ENCODE data around the gene TCF4.
"Not testable (repeated sequence)": the region's sequence is repeated elsewhere in the genome, so short reads cannot be mapped to it uniquely, and the experiment has no call there.

The TCF4 gene

GRCh38 chr18:55500316-55501086 lies 87.5 kb downstream of the TCF4 start:
- peak; percentile 86 for DNase-seq

GRCh38 chr18:55499526-55499925 lies 88.5 kb downstream of the TCF4 start:
- DNase-seq: no peak

GRCh38 chr18:55497825-55498403 lies 90.1 kb downstream of the TCF4 start:
- DNase-seq: no peak

- no peak for DNase-seq
Observed at GRCh38 chr18:55494899-55495298, 93.1 kb downstream of the TCF4 start.

- no peak for DNase-seq
Observed at GRCh38 chr18:55494441-55494840, 93.6 kb downstream of the TCF4 start.

- no peak for DNase-seq
Observed at GRCh38 chr18:55491616-55492015, 96.4 kb downstream of the TCF4 start.

GRCh38 chr18:55489034-55489986 lies 98.7 kb downstream of the TCF4 start:
- DNase-seq: no peak

GRCh38 chr18:55488473-55488872 lies 99.5 kb downstream of the TCF4 start:
- DNase-seq: no peak

- DNase-seq: no peak
Observed at GRCh38 chr18:55487997-55488396, 100.0 kb downstream of the TCF4 start.

- DNase-seq: no peak
Observed at GRCh38 chr18:55486936-55487335, 101.1 kb downstream of the TCF4 start.

GRCh38 chr18:55485666-55486065 lies 102.3 kb downstream of the TCF4 start:
- peak; percentile 49 for DNase-seq

GRCh38 chr18:55484773-55485172 lies 103.2 kb downstream of the TCF4 start:
- no peak for DNase-seq

GRCh38 chr18:55483266-55483871 lies 104.6 kb downstream of the TCF4 start:
- no peak for DNase-seq

GRCh38 chr18:55479656-55480420 lies 108.2 kb downstream of the TCF4 start:
- DNase-seq: no peak

- no peak for DNase-seq
Observed at GRCh38 chr18:55477860-55478581, 110.0 kb downstream of the TCF4 start.

- DNase-seq: peak; percentile 50
Observed at GRCh38 chr18:55477499-55477859, 110.5 kb downstream of the TCF4 start.

GRCh38 chr18:55475916-55476315 lies 112.1 kb downstream of the TCF4 start:
- DNase-seq: no peak

- DNase-seq: no peak
Observed at GRCh38 chr18:55475467-55475866, 112.5 kb downstream of the TCF4 start.

GRCh38 chr18:55473560-55473959 lies 114.4 kb downstream of the TCF4 start:
- no peak for DNase-seq

- DNase-seq: no peak
Observed at GRCh38 chr18:55473058-55473457, 114.9 kb downstream of the TCF4 start.

GRCh38 chr18:55470826-55471225 lies 117.2 kb downstream of the TCF4 start:
- no peak for DNase-seq

- not testable (repeated sequence) for DNase-seq
Observed at GRCh38 chr18:55469134-55469533, 118.9 kb downstream of the TCF4 start.
